Smooth muscle cell (in vitro differentiated cells): ENCODE data around the gene AMHR2. TPM values are rescaled to one million over a fixed set of nuclear protein-coding genes. Genes with fewer than 3 reads are reported as not detected.
"Not testable (repeated sequence)": the region's sequence is repeated elsewhere in the genome, so short reads cannot be mapped to it uniquely, and the experiment has no call there.

ENCODE experiments used
- DNase-seq: peaks from one replicate; lab custom pipeline; 2025; ENCODE audit not compliant: unreplicated experiment; lab: John Stamatoyannopoulos, UW
- H2AFZ ChIP-seq: fragments of 200-600 bp; sonication (generic); 2 replicates; pipeline ENCODE4 v1.6.0; 2016; ENCODE audit warnings: antibody characterized with exemption, low read depth, mild to moderate bottlenecking
- H3F3A ChIP-seq: fragments of 200-600 bp; sonication (generic); 2 replicates; pipeline ENCODE4 v1.6.0; 2017; ENCODE audit warnings: antibody characterized with exemption, low read depth
- H3K27ac ChIP-seq: fragments of 200-600 bp; sonication (generic); 2 replicates; pipeline ENCODE4 v1.5.1; 2016; ENCODE audit warnings: low read depth, mild to moderate bottlenecking
- H3K27me3 ChIP-seq: fragments of 200-600 bp; sonication (generic); 2 replicates; pipeline ENCODE4 v1.6.1; 2016; ENCODE audit warnings: low read depth, mild to moderate bottlenecking
- H3K36me3 ChIP-seq: fragments of 200-600 bp; sonication (generic); 2 replicates; pipeline ENCODE4 v1.5.1; 2016; ENCODE audit warnings: low read depth
- H3K4me1 ChIP-seq: fragments of 200-600 bp; sonication (generic); 2 replicates; pipeline ENCODE4 v1.5.1; 2016; ENCODE audit warnings: low read depth
- H3K4me2 ChIP-seq: fragments of 200-600 bp; sonication (generic); 2 replicates; pipeline ENCODE4 v1.6.0; 2016; ENCODE audit warnings: mild to moderate bottlenecking
- H3K4me3 ChIP-seq: fragments of 200-600 bp; sonication (generic); 2 replicates; pipeline ENCODE4 v1.5.1; 2016; ENCODE audit warnings: mild to moderate bottlenecking
- H3K79me2 ChIP-seq: fragments of 200-600 bp; sonication (generic); 2 replicates; pipeline ENCODE4 v1.6.0; 2016; ENCODE audit warnings: low read depth, mild to moderate bottlenecking
- H3K9ac ChIP-seq: fragments of 200-600 bp; sonication (generic); 2 replicates; pipeline ENCODE4 v1.6.0; 2016; ENCODE audit warnings: low read depth
- H3K9me3 ChIP-seq: fragments of 200-600 bp; sonication (generic); replicated peaks from 2 replicates; pipeline ENCODE4 v1.5.1; 2016; ENCODE audit warnings: low read depth
- H4K20me1 ChIP-seq: fragments of 200-600 bp; sonication (generic); 2 replicates; pipeline ENCODE4 v1.6.0; 2016; ENCODE audit warnings: low read depth
- CTCF ChIP-seq: fragments of 200-600 bp; sonication (generic); IDR thresholded peaks from 2 replicates; pipeline ENCODE4 v1.5.1; 2017; ENCODE audit warnings: borderline replicate concordance, mild to moderate bottlenecking, antibody characterized with exemption; ENCODE audit not compliant: insufficient read depth, poor library complexity, severe bottlenecking
- WGBS: methylation state at CpG from one replicate; pipeline ENCODE4 v1.1.7; 2016; ENCODE audit warnings: low lambda C conversion rate; 5-methylcytosine and 5-hydroxymethylcytosine counted together
- polyA plus RNA-seq: library from polyadenylated mRNA; unstranded; fragments of >200 nt; fragmentation: Nextera tagmentation; extraction: Ambion mirVana; gene quantifications from 2 replicates; pipeline ENCODE4 v1.2.1, GENCODE V29; 2016
- total RNA-seq: library from RNA; depleted of rRNA; stranded (reverse); fragments of >200 nt; gene quantifications from 2 replicates; pipeline ENCODE4 v1.2.3, GENCODE V29; 2014

The AMHR2 gene
- total and polyA plus RNA-seq, 2 experiments from 2014 or later = 0.49 TPM; not detected in 1

- Histone ChIP-seq H3K27ac (no peak overlapping the region), H3K79me2 (no peaks in the 10 kb centered on the region), H2AFZ (no peak overlapping the region), H3K4me3 (no peak overlapping the region), H3F3A (peaks cover 5% of the 10 kb centered on the region), H3K36me3 (no peaks in the 10 kb centered on the region), H3K27me3 (no peaks in the 10 kb centered on the region), H3K4me2 (no peak overlapping the region), H3K9ac (no peak overlapping the region), H4K20me1 (peaks cover 4% of the 10 kb centered on the region), H3K4me1 (peaks cover 25% of the 10 kb centered on the region), H3K9me3 (no peaks in the 10 kb centered on the region)
- no peak for DNase-seq
- 87% methylated on average over 2 of the region's 2 CpGs for WGBS
- TF ChIP-seq CTCF = no peak
Measured at GRCh38 chr12:53419756-53420155, 3.9 kb upstream of the AMHR2 start.

- not testable (repeated sequence) for H3K4me3 ChIP-seq, H2AFZ ChIP-seq, H3K36me3 ChIP-seq, H3K4me2 ChIP-seq, H3K9ac ChIP-seq, H3K27ac ChIP-seq, H3K9me3 ChIP-seq, H3F3A ChIP-seq, DNase-seq, H4K20me1 ChIP-seq, H3K79me2 ChIP-seq, H3K27me3 ChIP-seq
- peaks cover 14% of the 10 kb centered on the region for H3K4me1 ChIP-seq
- 95% methylated on average over 10 of the region's 12 CpGs for WGBS
Measured at GRCh38 chr12:53422247-53422646, 1.4 kb upstream of the AMHR2 start.

- Histone ChIP-seq H3K79me2 (no peaks in the 10 kb centered on the region), H3K9me3 (no peaks in the 10 kb centered on the region), H3K36me3 (no peaks in the 10 kb centered on the region), H3K4me3 (no peak overlapping the region), H3K4me2 (no peak overlapping the region), H3K27me3 (no peaks in the 10 kb centered on the region), H4K20me1 (no peaks in the 10 kb centered on the region), H3K4me1 (peaks cover 14% of the 10 kb centered on the region), H3K9ac (no peak overlapping the region), H3F3A (peaks cover 5% of the 10 kb centered on the region), H3K27ac (no peak overlapping the region), H2AFZ (no peak overlapping the region)
- no peak for TF ChIP-seq CTCF
- WGBS = 67% methylated on average over 7 of the region's 9 CpGs
- DNase-seq = no peak
Measured at GRCh38 chr12:53424626-53425514, 1.2 kb downstream of the AMHR2 start.

- Histone ChIP-seq H3K4me1 (peaks cover 13% of the 10 kb centered on the region), H4K20me1 (no peaks in the 10 kb centered on the region), H2AFZ (no peak overlapping the region), H3K27me3 (no peaks in the 10 kb centered on the region), H3K9me3 (no peaks in the 10 kb centered on the region), H3F3A (peaks cover 3% of the 10 kb centered on the region), H3K27ac (no peak overlapping the region), H3K9ac (no peak overlapping the region), H3K36me3 (no peaks in the 10 kb centered on the region), H3K4me2 (no peak overlapping the region), H3K79me2 (no peaks in the 10 kb centered on the region), H3K4me3 (no peak overlapping the region)
- DNase-seq = no peak
- no peak for TF ChIP-seq CTCF
- WGBS = 85% methylated on average over 11 of the region's 11 CpGs
Measured at GRCh38 chr12:53425515-53426150, 2.0 kb downstream of the AMHR2 start.
